Tibial nerve (tissue), 4 donors: ENCODE measurements around the gene TRIM13. TPM values are rescaled to one million over a fixed set of nuclear protein-coding genes. Genes with fewer than 3 reads are reported as not detected.

ENCODE experiments used
- DNase-seq, 2 donors: peaks; one replicate each; pipeline ENCODE4 v3.0.0-alpha.2; 2019; ENCODE audit warnings: low spot score in 2 of 2
- H3K27ac ChIP-seq, 4 donors: fragments of 200-600 bp; sonication (generic) in 3 of 4; one replicate each; pipeline ENCODE4 v1.5.1; 2017 to 2019; ENCODE audit warnings: mild to moderate bottlenecking in 1 of 4
- H3K27me3 ChIP-seq, 2 donors: fragments of 200-600 bp; sonication (generic) in 1 of 2; one replicate each; pipeline versions ENCODE4 v1.5.1 to v1.6.0; 2017 to 2019
- H3K36me3 ChIP-seq, 3 donors: fragments of 200-600 bp; sonication (generic); one replicate each; pipeline ENCODE4 v1.5.1; 2018 to 2019
- H3K4me1 ChIP-seq, 4 donors: fragments of 200-600 bp; sonication (generic) in 3 of 4; one replicate each; pipeline ENCODE4 v1.5.1; 2017 to 2019
- H3K4me3 ChIP-seq, 4 donors: fragments of 200-600 bp; sonication (generic) in 3 of 4; one replicate each; pipeline ENCODE4 v1.5.1; 2017 to 2019; ENCODE audit warnings: mild to moderate bottlenecking in 1 of 4, moderate library complexity in 1 of 4
- H3K9me3 ChIP-seq, 4 donors: fragments of 200-600 bp; sonication (generic) in 3 of 4; one replicate each; pipeline ENCODE4 v1.5.1; 2017 to 2019
- EP300 ChIP-seq, 2 donors: sonication (generic); formaldehyde crosslinking; IDR thresholded peaks; one replicate each; pipeline ENCODE4 v1.6.1; 2017; ENCODE audit warnings: antibody characterized with exemption in 2 of 2, mild to moderate bottlenecking in 1 of 2
- POLR2A ChIP-seq, 2 donors: fragments of 450-650 bp; IDR thresholded peaks; one replicate each; pipeline ENCODE4 v1.6.1; 2017; ENCODE audit warnings: antibody characterized with exemption in 2 of 2, mild to moderate bottlenecking in 2 of 2, moderate library complexity in 2 of 2
- WGBS, 2 donors: methylation state at CpG; one replicate each; pipeline ENCODE4 v1.1.5; 2018; 5-methylcytosine and 5-hydroxymethylcytosine counted together
- total RNA-seq, 4 donors: library from RNA; depleted of rRNA; stranded (reverse); fragments of >200 nt; gene quantifications; one replicate each; pipeline ENCODE4 v1.1.0, GENCODE V29; 2016
- TF ChIP-seq, protein P1 (sequence below), 5 experiments: fragments of 200-600 bp in 3 of 5; fragments of 450-650 bp in 2 of 5; sonication (generic) in 3 of 5; IDR thresholded peaks; one replicate each; pipeline ENCODE4 v1.5.1; 2016 to 2019; ENCODE audit warnings: antibody characterized with exemption in 5 of 5, mild to moderate bottlenecking in 3 of 5, moderate library complexity in 2 of 5

TRIM13 gene
- total RNA-seq, 4 donors from 2014 or later = 18.0 to 25.8 (median 23.2) TPM

DNA sequence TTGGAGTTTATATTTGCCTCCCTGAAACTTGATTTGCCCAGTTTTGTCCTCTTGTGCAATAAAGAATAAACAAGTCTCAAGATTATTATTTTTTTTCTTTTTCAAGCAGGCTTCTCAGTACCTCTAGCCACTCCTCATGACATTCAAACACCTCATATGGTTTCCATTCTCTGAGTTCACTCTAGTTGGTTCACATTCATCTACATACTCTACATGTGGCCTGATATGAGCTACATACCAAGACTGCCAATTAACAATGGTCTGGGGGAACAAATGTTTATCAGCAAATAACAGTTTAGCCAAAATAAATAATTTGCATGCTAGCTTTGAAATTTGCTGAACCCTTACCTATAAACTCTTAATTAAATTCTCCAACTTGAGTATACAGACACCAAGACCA is 40.9 kb downstream of the TRIM13 start:
- DNase-seq = no peak

DNA sequence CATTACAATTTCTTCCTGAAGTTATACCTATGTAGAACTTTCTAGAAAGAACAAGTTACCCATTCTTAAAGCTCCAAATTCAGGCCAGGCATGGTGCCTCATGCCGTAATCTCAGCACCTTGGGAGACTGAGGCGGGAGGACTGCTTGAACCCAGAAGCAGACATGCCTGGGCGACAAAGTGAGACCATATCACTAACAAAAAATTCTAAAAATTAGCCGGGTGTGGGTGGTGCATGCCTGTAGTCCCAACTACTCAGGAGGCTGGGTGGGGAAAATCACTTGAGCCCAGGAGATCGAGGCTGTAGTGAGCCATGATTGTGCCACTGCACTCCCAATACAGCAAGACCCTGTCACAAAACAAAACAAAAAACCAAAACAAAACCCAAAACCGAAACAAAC is 41.4 kb downstream of the TRIM13 start:
- Histone ChIP-seq H3K4me3 (no peak overlapping the region), H3K36me3 (peaks cover 0 to 10% (median 0%) of the 10 kb centered on the region in 3 donors), H3K9me3 (no peaks in the 10 kb centered on the region), H3K27ac (no peak overlapping the region), H3K27me3 (no peaks in the 10 kb centered on the region), H3K4me1 (peaks cover 0 to 9% (median 0%) of the 10 kb centered on the region in 4 donors)
- TF ChIP-seq EP300 (IDR thresholded peaks at IDR 0.05) = no peak
- no peak for TF ChIP-seq POLR2A (IDR thresholded peaks at IDR 0.05)
- TF ChIP-seq, protein P1, sequence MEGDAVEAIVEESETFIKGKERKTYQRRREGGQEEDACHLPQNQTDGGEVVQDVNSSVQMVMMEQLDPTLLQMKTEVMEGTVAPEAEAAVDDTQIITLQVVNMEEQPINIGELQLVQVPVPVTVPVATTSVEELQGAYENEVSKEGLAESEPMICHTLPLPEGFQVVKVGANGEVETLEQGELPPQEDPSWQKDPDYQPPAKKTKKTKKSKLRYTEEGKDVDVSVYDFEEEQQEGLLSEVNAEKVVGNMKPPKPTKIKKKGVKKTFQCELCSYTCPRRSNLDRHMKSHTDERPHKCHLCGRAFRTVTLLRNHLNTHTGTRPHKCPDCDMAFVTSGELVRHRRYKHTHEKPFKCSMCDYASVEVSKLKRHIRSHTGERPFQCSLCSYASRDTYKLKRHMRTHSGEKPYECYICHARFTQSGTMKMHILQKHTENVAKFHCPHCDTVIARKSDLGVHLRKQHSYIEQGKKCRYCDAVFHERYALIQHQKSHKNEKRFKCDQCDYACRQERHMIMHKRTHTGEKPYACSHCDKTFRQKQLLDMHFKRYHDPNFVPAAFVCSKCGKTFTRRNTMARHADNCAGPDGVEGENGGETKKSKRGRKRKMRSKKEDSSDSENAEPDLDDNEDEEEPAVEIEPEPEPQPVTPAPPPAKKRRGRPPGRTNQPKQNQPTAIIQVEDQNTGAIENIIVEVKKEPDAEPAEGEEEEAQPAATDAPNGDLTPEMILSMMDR (IDR thresholded peaks at IDR 0.05) = no peak
- no peak for DNase-seq
- 91 to 94% methylated on average over 6 of the region's 6 CpGs for WGBS, 2 donors

More for the DNA sequence above, 40.9 kb downstream of the TRIM13 start:
- Histone ChIP-seq H3K27ac (no peak overlapping the region), H3K36me3 (peaks cover 0 to 10% (median 0%) of the 10 kb centered on the region in 3 donors), H3K27me3 (no peaks in the 10 kb centered on the region), H3K4me3 (no peak overlapping the region), H3K9me3 (no peaks in the 10 kb centered on the region), H3K4me1 (peaks cover 0 to 9% (median 0%) of the 10 kb centered on the region in 4 donors)
- TF ChIP-seq, protein P1 (IDR thresholded peaks at IDR 0.05) = no peak
- no peak for TF ChIP-seq POLR2A (IDR thresholded peaks at IDR 0.05)
- TF ChIP-seq EP300 (IDR thresholded peaks at IDR 0.05) = no peak

DNA sequence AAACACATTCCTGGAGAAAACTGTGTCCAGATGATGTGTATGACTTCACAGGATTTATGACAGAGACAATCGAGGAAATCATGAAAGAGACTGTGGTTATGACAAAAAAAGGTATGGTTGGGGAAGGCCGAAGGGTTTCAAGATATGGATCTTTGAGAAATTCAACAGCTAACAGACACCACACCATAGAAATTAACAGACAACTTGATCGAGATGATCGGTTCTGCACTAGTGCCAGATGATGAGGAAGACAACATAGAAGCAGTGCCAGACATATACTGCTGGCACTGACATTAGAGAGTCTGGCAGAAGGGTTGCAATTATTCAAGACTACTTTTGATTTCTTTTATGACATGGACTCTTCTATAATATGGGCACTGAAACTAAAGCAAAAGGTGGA is 55.6 kb downstream of the TRIM13 start:
- 89 to 90% methylated on average over 4 of the region's 4 CpGs for WGBS, 2 donors
- DNase-seq = no peak
- no peaks in the 10 kb centered on the region for H3K27me3 ChIP-seq
- H3K4me3 ChIP-seq = no peak overlapping the region
- H3K27ac ChIP-seq = no peak overlapping the region
- peaks cover 0 to 3% (median 0%) of the 10 kb centered on the region in 4 donors for H3K4me1 ChIP-seq
- H3K9me3 ChIP-seq = peaks cover 0 to 10% (median 0%) of the 10 kb centered on the region in 4 donors
- TF ChIP-seq POLR2A (IDR thresholded peaks at IDR 0.05) = no peak
- no peak for TF ChIP-seq EP300 (IDR thresholded peaks at IDR 0.05)
- TF ChIP-seq, protein P1 (IDR thresholded peaks at IDR 0.05) = no peak
- H3K36me3 ChIP-seq = peaks cover 0 to 33% (median 0%) of the 10 kb centered on the region in 3 donors

DNA sequence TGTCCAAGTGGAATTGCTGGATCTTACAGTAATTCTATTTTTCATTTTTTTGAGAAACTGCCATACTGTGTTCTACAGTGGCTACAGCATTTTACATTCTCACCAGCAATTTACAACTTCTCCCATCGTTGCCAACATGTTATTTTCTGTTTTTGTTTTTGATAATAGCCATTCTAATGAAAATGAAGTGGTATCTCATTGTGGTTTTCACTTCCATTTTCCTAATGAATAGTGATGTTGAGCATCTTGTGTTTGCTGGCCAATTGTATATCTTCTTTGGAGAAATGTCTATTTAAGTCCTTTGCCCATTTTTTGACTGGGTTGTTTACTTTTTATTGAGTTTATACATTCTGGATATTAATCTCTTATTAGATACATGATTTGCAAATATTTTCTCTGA is 57.0 kb downstream of the TRIM13 start:
- H3K27me3 ChIP-seq = no peaks in the 10 kb centered on the region
- H3K27ac ChIP-seq = no peak overlapping the region
- no peak overlapping the region for H3K4me3 ChIP-seq
- peaks cover 0 to 3% (median 0%) of the 10 kb centered on the region in 4 donors for H3K4me1 ChIP-seq
- peaks cover 0 to 10% (median 0%) of the 10 kb centered on the region in 4 donors for H3K9me3 ChIP-seq
- peaks cover 0 to 37% (median 0%) of the 10 kb centered on the region in 3 donors for H3K36me3 ChIP-seq
- TF ChIP-seq, protein P1 (IDR thresholded peaks at IDR 0.05) = no peak
- TF ChIP-seq EP300 (IDR thresholded peaks at IDR 0.05) (no peak), POLR2A (IDR thresholded peaks at IDR 0.05) (no peak)
- DNase-seq = no peak
- WGBS, 2 donors = 80 to 88% methylated on average over 1 of the region's 1 CpG

DNA sequence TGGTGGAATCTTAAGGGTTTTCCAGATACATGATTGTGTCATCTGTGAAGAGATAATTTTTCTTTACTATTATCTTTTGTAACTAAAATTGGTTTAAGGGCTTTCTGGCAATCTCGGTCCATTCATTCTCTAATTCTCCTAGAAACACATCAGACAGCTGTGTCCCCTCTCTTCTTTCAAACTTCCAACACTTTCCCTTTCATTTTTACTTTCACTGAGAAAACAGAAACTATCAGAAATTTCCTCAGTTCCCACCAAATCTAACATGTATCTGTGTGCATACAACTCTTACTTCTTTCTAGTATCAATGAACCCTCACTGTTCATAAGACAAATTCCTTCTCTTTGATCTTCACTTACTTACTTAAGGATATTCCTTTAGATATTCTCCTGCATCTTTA is 58.6 kb downstream of the TRIM13 start:
- Histone ChIP-seq H3K27ac (no peak overlapping the region), H3K4me1 (no peaks in the 10 kb centered on the region), H3K36me3 (peaks cover 0 to 33% (median 0%) of the 10 kb centered on the region in 3 donors), H3K9me3 (peaks cover 0 to 10% (median 0%) of the 10 kb centered on the region in 4 donors), H3K4me3 (no peak overlapping the region), H3K27me3 (no peaks in the 10 kb centered on the region)
- TF ChIP-seq POLR2A (IDR thresholded peaks at IDR 0.05) (no peak), EP300 (IDR thresholded peaks at IDR 0.05) (no peak)
- TF ChIP-seq, protein P1 (IDR thresholded peaks at IDR 0.05) = no peak
- DNase-seq = no peak
- 81 to 88% methylated on average over 1 of the region's 1 CpG for WGBS, 2 donors
